Body of pancreas (tissue), 4 donors: Measurements from ENCODE around the gene NREP. TPM values are rescaled to one million over a fixed set of nuclear protein-coding genes. Genes with fewer than 3 reads are reported as not detected.

ENCODE experiments used
- ATAC-seq: fragments of 150-250 bp; one replicate; pipeline ENCODE4 v1.9.1; 2016
- DNase-seq, 4 donors: peaks; one replicate each; pipeline ENCODE4 v3.0.0-alpha.2; 2019
- H3K27ac ChIP-seq, 4 donors: fragments of 200-600 bp; sonication (generic); 1 replicate in 3 of 4; 2 replicates in 1 of 4; pipeline versions ENCODE4 v1.5.1 to v1.6.1; 2016 to 2019; ENCODE audit warnings: mild to moderate bottlenecking in 1 of 4, mixed read lengths in 1 of 4, moderate library complexity in 1 of 4
- H3K27me3 ChIP-seq, 2 donors: fragments of 200-600 bp; sonication (generic); one replicate each; pipeline ENCODE4 v1.6.0; 2016; ENCODE audit warnings: mild to moderate bottlenecking in 1 of 2
- H3K36me3 ChIP-seq, 2 donors: fragments of 200-600 bp; sonication (generic); replicated peaks in 1 of 2; 2 replicates each; pipeline ENCODE4 v1.5.1; 2016; ENCODE audit warnings: low read depth in 2 of 2; ENCODE audit not compliant: insufficient read depth in 1 of 2
- H3K4me1 ChIP-seq: fragments of 200-600 bp; sonication (generic); one replicate; pipeline ENCODE4 v1.6.0; 2016
- H3K4me3 ChIP-seq, 2 donors: fragments of 200-600 bp; sonication (generic); 1 replicate in 1 of 2; 2 replicates in 1 of 2; pipeline ENCODE4 v1.5.1; 2016 to 2019
- H3K9me3 ChIP-seq, 3 donors: fragments of 200-600 bp; sonication (generic); 1 replicate in 2 of 3; 2 replicates in 1 of 3; pipeline ENCODE4 v1.5.1; 2016
- CTCF ChIP-seq, 7 experiments: fragments of 450-650 bp in 4 of 7; fragments of 200-600 bp in 3 of 7; sonication (generic) in 3 of 7; IDR thresholded peaks; one replicate each; pipeline ENCODE4 v1.5.1; 2016 to 2019; ENCODE audit warnings: antibody characterized with exemption in 7 of 7
- POLR2A ChIP-seq, 3 donors: fragments of 450-650 bp; IDR thresholded peaks; one replicate each; pipeline ENCODE4 v1.6.1; 2016; ENCODE audit warnings: antibody characterized with exemption in 3 of 3, mild to moderate bottlenecking in 2 of 3
- WGBS, 2 donors: methylation state at CpG; one replicate each; pipeline ENCODE4 v1.1.5; 2017; 5-methylcytosine and 5-hydroxymethylcytosine counted together
- intact Hi-C: fragments of 100-400 bp; cut with DNase I; formaldehyde crosslinking; loops from one replicate; pipeline ENCODE4 v1.15.1; 2023
- total RNA-seq, 2 donors: library from RNA; depleted of rRNA; stranded (reverse); fragments of >200 nt; gene quantifications; one replicate each; pipeline ENCODE4 v1.1.0, GENCODE V29; 2016

NREP gene
- total RNA-seq, 2 donors from 2014 or later: 4.4 to 5.3 TPM

- Histone ChIP-seq H3K27ac (no peak overlapping the region), H3K9me3 (no peaks in the 10 kb centered on the region), H3K27me3 (no peaks in the 10 kb centered on the region), H3K4me1 (no peaks in the 10 kb centered on the region), H3K4me3 (no peak overlapping the region), H3K36me3 (no peaks in the 10 kb centered on the region)
- WGBS, 2 donors: 74 to 89% methylated on average over 3 of the region's 3 CpGs
- intact Hi-C loops: no loop called here
- ATAC-seq (no peak), DNase-seq (no peak)
- TF ChIP-seq CTCF (IDR thresholded peaks at IDR 0.05): no peak
Measured at GRCh38 chr5:111784491-111785181, 27.6 kb upstream of the NREP start.

- no peak for TF ChIP-seq CTCF (IDR thresholded peaks at IDR 0.05)
- Histone ChIP-seq H3K27me3 (no peaks in the 10 kb centered on the region), H3K27ac (no peak overlapping the region), H3K36me3 (no peaks in the 10 kb centered on the region), H3K4me3 (no peak overlapping the region), H3K9me3 (no peaks in the 10 kb centered on the region), H3K4me1 (no peaks in the 10 kb centered on the region)
- ATAC-seq (no peak), DNase-seq (no peak)
- intact Hi-C loops: no loop called here
- WGBS, 2 donors: 69% methylated on average over 3 of the region's 3 CpGs
Measured at GRCh38 chr5:111783537-111783936, 26.5 kb upstream of the NREP start.

GRCh38 chr5:111782216-111782615 is 25.2 kb upstream of the NREP start:
- no peaks in the 10 kb centered on the region for H3K9me3 ChIP-seq
- no peak for TF ChIP-seq CTCF (IDR thresholded peaks at IDR 0.05)
- no peak for TF ChIP-seq POLR2A (IDR thresholded peaks at IDR 0.05)
- ATAC-seq: no peak
- WGBS, 2 donors: 69 to 84% methylated on average over 2 of the region's 2 CpGs
- intact Hi-C loops: no loop called here
- no peaks in the 10 kb centered on the region for H3K27me3 ChIP-seq
- no peak overlapping the region for H3K4me3 ChIP-seq
- DNase-seq: no peak
- no peaks in the 10 kb centered on the region for H3K36me3 ChIP-seq
- no peak overlapping the region for H3K27ac ChIP-seq
- no peaks in the 10 kb centered on the region for H3K4me1 ChIP-seq

- Histone ChIP-seq H3K4me1 (no peaks in the 10 kb centered on the region), H3K27me3 (no peaks in the 10 kb centered on the region), H3K4me3 (no peak overlapping the region), H3K9me3 (no peaks in the 10 kb centered on the region), H3K36me3 (no peaks in the 10 kb centered on the region), H3K27ac (no peak overlapping the region)
- 72 to 76% methylated on average over 6 of the region's 6 CpGs for WGBS, 2 donors
- ATAC-seq (no peak), DNase-seq (peak in 3 of 4 donors; percentile 19 to 65 (median 27))
- TF ChIP-seq POLR2A (IDR thresholded peaks at IDR 0.05) (no peak), CTCF (IDR thresholded peaks at IDR 0.05) (no peak)
- intact Hi-C loops: no loop called here
Measured at GRCh38 chr5:111781200-111781599, 24.2 kb upstream of the NREP start.

- Histone ChIP-seq H3K27ac (no peak overlapping the region), H3K36me3 (no peaks in the 10 kb centered on the region), H3K4me3 (no peak overlapping the region), H3K27me3 (no peaks in the 10 kb centered on the region), H3K4me1 (no peaks in the 10 kb centered on the region), H3K9me3 (no peaks in the 10 kb centered on the region)
- WGBS, 2 donors: 33 to 34% methylated on average over 4 of the region's 4 CpGs
- intact Hi-C loops: no loop called here
- ATAC-seq (no peak), DNase-seq (no peak)
- TF ChIP-seq CTCF (IDR thresholded peaks at IDR 0.05) (no peak), POLR2A (IDR thresholded peaks at IDR 0.05) (no peak)
Measured at GRCh38 chr5:111779922-111780292, 22.9 kb upstream of the NREP start.
